Measurements from ENCODE around the gene DENND1B. TPM values are rescaled to one million over a fixed set of nuclear protein-coding genes. Genes with fewer than 3 reads are reported as not detected.

DENND1B gene
- total and polyA plus RNA-seq, 2 of the 13 experiments (the other 11 are each of a cell fraction or from before 2014, with no cell fraction given), result 2.6 to 5.7 TPM

DNA sequence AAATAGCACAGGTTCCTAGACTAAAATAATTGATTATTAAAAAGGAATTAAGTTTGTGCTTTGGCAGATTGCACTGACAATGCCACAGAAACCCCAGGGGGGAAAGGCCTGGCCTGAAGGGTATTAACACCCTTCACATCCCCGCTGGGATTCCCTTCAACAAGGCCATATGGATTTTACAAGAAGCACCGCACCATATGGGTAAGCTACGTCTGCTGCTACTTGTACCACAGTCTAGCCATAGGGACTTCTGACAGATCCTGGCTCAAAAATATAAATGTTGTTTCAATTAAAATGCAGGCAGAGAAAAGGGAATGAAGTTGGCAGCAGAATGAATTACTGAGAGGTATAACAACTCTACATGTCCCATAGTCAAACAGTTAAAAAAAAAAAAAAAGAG lies 101.0 kb downstream of the DENND1B start (continued):
- TF ChIP-seq ZNF615 (CRISPR knock-in tag; IDR thresholded peaks at IDR 0.05; ENCODE audit: borderline replicate concordance) (no peak), ZNF619 (CRISPR knock-in tag; IDR thresholded peaks at IDR 0.05) (no peak), CAMTA2 (CRISPR knock-in tag; IDR thresholded peaks at IDR 0.05; ENCODE audit: borderline replicate concordance) (no peak), ZSCAN21 (CRISPR knock-in tag; IDR thresholded peaks at IDR 0.05; ENCODE audit: borderline replicate concordance) (no peak), NAIF1 (CRISPR knock-in tag; IDR thresholded peaks at IDR 0.05; ENCODE audit: borderline replicate concordance) (no peak), ZNF225 (CRISPR knock-in tag; IDR thresholded peaks at IDR 0.05) (no peak), REPIN1 (CRISPR knock-in tag; IDR thresholded peaks at IDR 0.05; ENCODE audit: borderline replicate concordance, low read depth) (no peak), NCOA1 (CRISPR knock-in tag; IDR thresholded peaks at IDR 0.05) (no peak), ZNF7 (CRISPR knock-in tag; IDR thresholded peaks at IDR 0.05) (no peak)
- TF ChIP-seq, protein P1, sequence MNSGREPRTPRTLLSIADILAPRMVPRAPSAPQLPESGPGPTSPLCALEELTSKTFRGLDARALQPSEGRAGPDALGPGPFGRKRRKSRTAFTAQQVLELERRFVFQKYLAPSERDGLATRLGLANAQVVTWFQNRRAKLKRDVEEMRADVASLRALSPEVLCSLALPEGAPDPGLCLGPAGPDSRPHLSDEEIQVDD (CRISPR knock-in tag; IDR thresholded peaks at IDR 0.05; ENCODE audit: borderline replicate concordance), result no peak

DNA sequence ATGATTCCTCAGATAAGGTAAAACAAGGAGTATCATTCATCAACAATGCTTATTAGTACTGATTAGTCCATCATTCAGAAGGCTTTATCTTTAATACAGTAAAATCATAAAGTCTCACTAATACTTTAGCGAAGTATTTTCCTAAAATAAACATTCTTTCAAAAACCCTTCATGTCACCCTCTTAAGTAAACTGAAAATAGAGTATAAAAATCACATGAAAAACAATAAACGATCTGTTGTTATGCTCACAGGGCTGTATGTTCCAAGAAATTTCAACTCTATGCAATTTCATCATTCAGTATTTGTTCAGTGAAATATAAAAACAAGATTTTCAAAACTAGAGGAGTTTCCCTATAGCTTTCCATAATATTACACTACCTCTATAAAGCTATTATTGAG lies 102.0 kb downstream of the DENND1B start:
- Histone ChIP-seq H2AFZ (ENCODE audit: low read length) (no peak overlapping the region), H3K9ac (ENCODE audit: insufficient read depth, low read depth, low read length) (no peak overlapping the region), H3K4me2 (ENCODE audit: low read depth, low read length) (no peak overlapping the region), H3K9me3 (ENCODE audit: low read length) (no peaks in the 10 kb centered on the region), H3K36me3 (replicated peaks in 1 of 2; ENCODE audit: control insufficient read depth in 1 of 2, insufficient read depth in 2 of 2, low read length in 2 of 2) (no peaks in the 10 kb centered on the region), H3K79me2 (ENCODE audit: insufficient read depth, low read length) (no peaks in the 10 kb centered on the region), H3K27ac (ENCODE audit: extremely low read length, insufficient read depth, low read length) (no peak overlapping the region), H3K4me1 (ENCODE audit: insufficient read depth, low read length) (peaks cover 8% of the 10 kb centered on the region), H3K4me3 (replicated peaks in 1 of 3; ENCODE audit: insufficient read depth in 1 of 3, low read depth in 2 of 3, low read length in 3 of 3) (no peak overlapping the region), H4K20me1 (ENCODE audit: insufficient read depth, low read length) (no peaks in the 10 kb centered on the region; the same call in 1 of the 2 replicates), H3K27me3 (ENCODE audit: control insufficient read depth in 1 of 2, insufficient read depth in 2 of 2, low read length in 2 of 2) (no peaks in the 10 kb centered on the region)
- intact Hi-C loops (cut with micrococcal nuclease; ENCODE audit: unreplicated experiment) (no loop called here), in situ Hi-C loops (cut with HindIII; ENCODE audit: extremely low pct_ligation_motif_present, low pct_unique_long_range_greater_than_20kb) (no loop called here)
- DNase-seq (ENCODE audit: low spot score) (no peak), FAIRE-seq (no peak), ATAC-seq (no peak)
- CTCF ChIA-PET (ENCODE audit: low intra/inter-chr PET ratio, low total read pairs), result no interaction called here
- POLR2A ChIA-PET, result no interaction called here
- 97% methylated on average over 2 of the region's 2 CpGs for WGBS (ENCODE audit: low lambda C conversion rate)
- no TSS peak for BruUV-seq (replicated peaks)
- TF ChIP-seq ZNF17 (CRISPR knock-in tag; IDR thresholded peaks at IDR 0.05), result no peak
- TF ChIP-seq ZFY (CRISPR knock-in tag; IDR thresholded peaks at IDR 0.05), result no peak
- TF ChIP-seq NBN (conservative IDR thresholded peaks at IDR 0.05), result no peak
- TF ChIP-seq, protein P2, sequence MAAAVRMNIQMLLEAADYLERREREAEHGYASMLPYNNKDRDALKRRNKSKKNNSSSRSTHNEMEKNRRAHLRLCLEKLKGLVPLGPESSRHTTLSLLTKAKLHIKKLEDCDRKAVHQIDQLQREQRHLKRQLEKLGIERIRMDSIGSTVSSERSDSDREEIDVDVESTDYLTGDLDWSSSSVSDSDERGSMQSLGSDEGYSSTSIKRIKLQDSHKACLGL (CRISPR knock-in tag; IDR thresholded peaks at IDR 0.05), result no peak
- TF ChIP-seq MEIS1 (CRISPR knock-in tag; IDR thresholded peaks at IDR 0.05; ENCODE audit: borderline replicate concordance), result no peak
- no peak for TF ChIP-seq RBM22 (optimal IDR thresholded peaks at IDR 0.05; ENCODE audit: low read length)
- TF ChIP-seq ATF7 (IDR thresholded peaks at IDR 0.05), result no peak
- no peak for TF ChIP-seq ATF7 (CRISPR knock-in tag; IDR thresholded peaks at IDR 0.05)
- no peak for TF ChIP-seq SETDB1 (CRISPR knock-in tag; IDR thresholded peaks at IDR 0.05; ENCODE audit: borderline replicate concordance)
- no peak for TF ChIP-seq MXI1 (IDR thresholded peaks at IDR 0.05; ENCODE audit: borderline replicate concordance, low read depth, low read length)
- no peak for TF ChIP-seq FOSL2 (CRISPR knock-in tag; IDR thresholded peaks at IDR 0.05)
- TF ChIP-seq, protein P3, sequence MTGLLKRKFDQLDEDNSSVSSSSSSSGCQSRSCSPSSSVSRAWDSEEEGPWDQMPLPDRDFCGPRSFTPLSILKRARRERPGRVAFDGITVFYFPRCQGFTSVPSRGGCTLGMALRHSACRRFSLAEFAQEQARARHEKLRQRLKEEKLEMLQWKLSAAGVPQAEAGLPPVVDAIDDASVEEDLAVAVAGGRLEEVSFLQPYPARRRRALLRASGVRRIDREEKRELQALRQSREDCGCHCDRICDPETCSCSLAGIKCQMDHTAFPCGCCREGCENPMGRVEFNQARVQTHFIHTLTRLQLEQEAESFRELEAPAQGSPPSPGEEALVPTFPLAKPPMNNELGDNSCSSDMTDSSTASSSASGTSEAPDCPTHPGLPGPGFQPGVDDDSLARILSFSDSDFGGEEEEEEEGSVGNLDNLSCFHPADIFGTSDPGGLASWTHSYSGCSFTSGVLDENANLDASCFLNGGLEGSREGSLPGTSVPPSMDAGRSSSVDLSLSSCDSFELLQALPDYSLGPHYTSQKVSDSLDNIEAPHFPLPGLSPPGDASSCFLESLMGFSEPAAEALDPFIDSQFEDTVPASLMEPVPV (CRISPR knock-in tag; IDR thresholded peaks at IDR 0.05), result no peak
- TF ChIP-seq ZMYM3 (CRISPR knock-in tag; IDR thresholded peaks at IDR 0.05), result no peak
- no peak for TF ChIP-seq ZNF256 (CRISPR knock-in tag; conservative IDR thresholded peaks at IDR 0.05)
